ENCODE data around the gene AGAP3. TPM values are rescaled to one million over a fixed set of nuclear protein-coding genes. Genes with fewer than 3 reads are reported as not detected.

The AGAP3 gene
- total RNA-seq, 8 experiments from 2014 or later, result 34.1 to 84.7 (median 57.2) TPM

GRCh38 chr7:151138153-151138851, 52.0 kb downstream of the AGAP3 start:
- H3K27ac ChIP-seq, result peak overlapping the region in 1 of 2 donors; percentile 36
- in situ Hi-C loops (cut with MboI; ENCODE audit: low pct_unique_long_range_greater_than_20kb in 2 of 9, low sequenced_read_pairs in 9 of 9, unreplicated experiment in 9 of 9), result no loop called here
- H3K4me1 ChIP-seq (replicated peaks in 1 of 2), result peaks cover 9 to 21% of the 10 kb centered on the region in 2 donors
- ATAC-seq (replicated peaks in 6 of 8), result peak in 5 of 8 experiments; percentile 47 to 52 (median 51)
- H3K4me3 ChIP-seq, result no peak overlapping the region
- 80 to 90% (median 87%) methylated on average over 1 to 4 of the region's 30 CpGs; no CpG with 5 or more reads in 7 of the 10 experiments for WGBS, 10 experiments

GRCh38 chr7:151139071-151139790, 53.0 kb downstream of the AGAP3 start:
- in situ Hi-C loops (cut with MboI; ENCODE audit: low pct_unique_long_range_greater_than_20kb in 2 of 9, low sequenced_read_pairs in 9 of 9, unreplicated experiment in 9 of 9), result no loop called here
- no peak overlapping the region for H3K4me3 ChIP-seq
- peak in 3 of 8 experiments; percentile 22 to 45 (median 36) for ATAC-seq (replicated peaks in 6 of 8)
- peaks cover 9 to 21% of the 10 kb centered on the region in 2 donors for H3K4me1 ChIP-seq (replicated peaks in 1 of 2)
- WGBS, 10 experiments, result 90 to 100% (median 95%) methylated on average over 1 to 8 of the region's 18 CpGs; no CpG with 5 or more reads in 6 of the 10 experiments
- H3K27ac ChIP-seq, result no peak overlapping the region

- in situ Hi-C loops (cut with MboI; ENCODE audit: low pct_unique_long_range_greater_than_20kb in 2 of 9, low sequenced_read_pairs in 9 of 9, unreplicated experiment in 9 of 9), result no loop called here
- peaks cover 9 to 21% of the 10 kb centered on the region in 2 donors for H3K4me1 ChIP-seq (replicated peaks in 1 of 2)
- H3K27ac ChIP-seq, result no peak overlapping the region
- WGBS, 10 experiments, result 89 to 100% methylated on average over 1 to 6 of the region's 9 CpGs; no CpG with 5 or more reads in 8 of the 10 experiments
- ATAC-seq (replicated peaks in 6 of 8), result no peak
- H3K4me3 ChIP-seq, result no peak overlapping the region
Measured at GRCh38 chr7:151139791-151140190, 53.5 kb downstream of the AGAP3 start.

DNA sequence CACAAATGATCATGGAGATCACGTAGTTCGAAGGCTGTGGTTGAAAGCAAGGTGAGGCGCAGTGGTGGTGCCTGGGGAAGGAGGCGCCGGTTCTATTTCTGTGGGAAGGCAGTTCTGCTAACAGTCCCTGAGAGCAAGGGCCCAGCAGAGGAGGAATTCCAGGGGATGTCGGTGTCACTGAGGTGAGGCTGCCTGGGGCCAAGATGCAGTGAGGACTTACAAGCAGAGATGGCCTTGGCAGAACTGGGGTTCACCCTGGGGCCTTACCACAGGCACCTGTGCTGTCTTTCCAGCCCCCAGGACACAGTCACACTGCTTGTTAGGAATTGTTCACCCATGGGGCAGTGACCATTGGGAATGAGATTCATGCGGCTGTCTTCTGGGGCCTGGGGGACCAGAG, 54.6 kb downstream of the AGAP3 start:
- WGBS, 10 experiments, result 80 to 100% (median 87%) methylated on average over 1 to 4 of the region's 7 CpGs; no CpG with 5 or more reads in 4 of the 10 experiments
- no peak for ATAC-seq (replicated peaks in 6 of 8)
- Histone ChIP-seq H3K4me1 (replicated peaks in 1 of 2) (peaks cover 9 to 21% of the 10 kb centered on the region in 2 donors), H3K27ac (no peak overlapping the region), H3K4me3 (no peak overlapping the region)
- in situ Hi-C loops (cut with MboI; ENCODE audit: low pct_unique_long_range_greater_than_20kb in 2 of 9, low sequenced_read_pairs in 9 of 9, unreplicated experiment in 9 of 9), result no loop called here

GRCh38 chr7:151141311-151141854, 55.1 kb downstream of the AGAP3 start:
- no peak overlapping the region for H3K27ac ChIP-seq
- peak in 3 of 8 experiments; percentile 29 to 52 (median 46) for ATAC-seq (replicated peaks in 6 of 8)
- WGBS, 10 experiments, result 73% methylated on average over 3 of the region's 9 CpGs; no CpG with 5 or more reads in 9 of the 10 experiments
- peaks cover 9 to 21% of the 10 kb centered on the region in 2 donors for H3K4me1 ChIP-seq (replicated peaks in 1 of 2)
- no peak overlapping the region for H3K4me3 ChIP-seq
- in situ Hi-C loops (cut with MboI; ENCODE audit: low pct_unique_long_range_greater_than_20kb in 2 of 9, low sequenced_read_pairs in 9 of 9, unreplicated experiment in 9 of 9), result no loop called here

- Histone ChIP-seq H3K4me1 (replicated peaks in 1 of 2) (peaks cover 9 to 17% of the 10 kb centered on the region in 2 donors), H3K4me3 (no peak overlapping the region), H3K27ac (no peak overlapping the region)
- in situ Hi-C loops (cut with MboI; ENCODE audit: low pct_unique_long_range_greater_than_20kb in 2 of 9, low sequenced_read_pairs in 9 of 9, unreplicated experiment in 9 of 9), result no loop called here
- no peak for ATAC-seq (replicated peaks in 6 of 8)
- 70 to 100% (median 100%) methylated on average over 1 to 5 of the region's 31 CpGs; no CpG with 5 or more reads in 5 of the 10 experiments for WGBS, 10 experiments
Measured at GRCh38 chr7:151141855-151142685, 55.8 kb downstream of the AGAP3 start.

- no CpG with 5 or more reads among the region's 10 CpGs for WGBS, 10 experiments
- no peak overlapping the region for H3K4me3 ChIP-seq
- no peak for ATAC-seq (replicated peaks in 6 of 8)
- H3K4me1 ChIP-seq (replicated peaks in 1 of 2), result peaks cover 9 to 11% of the 10 kb centered on the region in 2 donors
- in situ Hi-C loops (cut with MboI; ENCODE audit: low pct_unique_long_range_greater_than_20kb in 2 of 9, low sequenced_read_pairs in 9 of 9, unreplicated experiment in 9 of 9), result no loop called here
- no peak overlapping the region for H3K27ac ChIP-seq
Measured at GRCh38 chr7:151142686-151143040, 56.4 kb downstream of the AGAP3 start.

DNA sequence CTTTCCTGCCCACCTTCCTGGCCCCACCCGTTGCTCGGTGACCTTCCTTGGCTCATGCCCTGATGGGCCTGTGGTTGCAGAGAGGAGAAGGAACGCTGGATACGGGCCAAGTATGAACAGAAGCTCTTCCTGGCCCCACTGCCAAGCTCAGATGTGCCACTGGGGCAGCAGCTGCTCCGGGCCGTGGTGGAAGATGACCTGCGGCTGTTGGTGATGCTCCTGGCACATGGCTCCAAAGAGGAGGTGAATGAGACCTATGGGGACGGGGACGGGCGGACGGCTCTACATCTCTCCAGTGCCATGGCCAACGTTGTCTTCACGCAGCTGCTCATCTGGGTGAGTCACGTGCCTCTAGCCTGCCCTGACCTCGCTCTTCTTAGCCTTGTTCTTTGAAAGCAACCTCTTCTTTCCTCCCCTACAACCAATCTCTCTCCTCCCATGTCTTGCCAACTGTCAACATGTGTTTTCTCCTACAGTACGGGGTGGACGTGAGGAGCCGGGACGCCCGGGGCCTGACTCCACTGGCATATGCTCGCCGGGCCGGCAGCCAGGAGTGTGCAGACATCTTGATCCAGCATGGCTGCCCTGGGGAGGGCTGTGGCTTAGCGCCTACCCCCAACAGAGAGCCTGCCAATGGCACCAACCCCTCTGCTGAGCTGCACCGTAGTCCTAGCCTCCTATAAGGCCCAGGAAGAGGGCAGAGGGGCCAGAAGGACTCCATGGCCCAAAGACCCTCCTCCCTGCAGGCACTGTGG, 57.2 kb downstream of the AGAP3 start:
- WGBS, 10 experiments, result 67 to 100% (median 83%) methylated on average over 1 to 16 of the region's 25 CpGs; no CpG with 5 or more reads in 2 of the 10 experiments
- Histone ChIP-seq H3K4me3 (no peak overlapping the region), H3K27ac (no peak overlapping the region), H3K4me1 (replicated peaks in 1 of 2) (peaks cover 3 to 4% of the 10 kb centered on the region in 2 donors)
- in situ Hi-C loops (cut with MboI; ENCODE audit: low pct_unique_long_range_greater_than_20kb in 2 of 9, low sequenced_read_pairs in 9 of 9, unreplicated experiment in 9 of 9), result no loop called here
- peak in 1 of 8 experiments; percentile 30 for ATAC-seq (replicated peaks in 6 of 8)

DNA sequence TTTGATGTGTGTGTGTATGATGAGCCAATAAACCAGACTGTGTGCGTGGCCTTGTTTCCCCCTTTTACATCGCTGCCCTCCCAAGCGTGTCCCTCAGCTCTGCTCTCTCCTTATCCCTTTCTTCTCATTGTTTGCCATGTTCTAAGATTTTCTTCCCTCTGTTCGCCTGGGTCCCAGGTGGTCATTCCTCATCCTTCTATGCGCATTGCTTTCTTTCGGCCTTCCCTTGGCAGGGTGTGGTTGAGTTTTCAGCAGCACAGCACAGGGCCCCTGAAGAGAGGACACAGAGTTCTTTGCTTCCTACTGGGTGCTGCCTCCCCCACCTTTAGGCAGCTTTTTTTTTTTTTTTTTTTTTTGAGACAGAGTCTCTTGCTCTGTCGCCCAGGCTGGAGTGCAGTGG, 58.1 kb downstream of the AGAP3 start:
- peak in 3 of 8 experiments; percentile 19 to 75 (median 69) for ATAC-seq (replicated peaks in 6 of 8)
- WGBS, 10 experiments, result 0 to 100% (median 80%) methylated on average over 1 to 6 of the region's 7 CpGs; no CpG with 5 or more reads in 2 of the 10 experiments
- H3K4me1 ChIP-seq (replicated peaks in 1 of 2), result no peaks in the 10 kb centered on the region
- in situ Hi-C loops (cut with MboI; ENCODE audit: low pct_unique_long_range_greater_than_20kb in 2 of 9, low sequenced_read_pairs in 9 of 9, unreplicated experiment in 9 of 9), result no loop called here
- no peak overlapping the region for H3K4me3 ChIP-seq
- no peak overlapping the region for H3K27ac ChIP-seq

DNA sequence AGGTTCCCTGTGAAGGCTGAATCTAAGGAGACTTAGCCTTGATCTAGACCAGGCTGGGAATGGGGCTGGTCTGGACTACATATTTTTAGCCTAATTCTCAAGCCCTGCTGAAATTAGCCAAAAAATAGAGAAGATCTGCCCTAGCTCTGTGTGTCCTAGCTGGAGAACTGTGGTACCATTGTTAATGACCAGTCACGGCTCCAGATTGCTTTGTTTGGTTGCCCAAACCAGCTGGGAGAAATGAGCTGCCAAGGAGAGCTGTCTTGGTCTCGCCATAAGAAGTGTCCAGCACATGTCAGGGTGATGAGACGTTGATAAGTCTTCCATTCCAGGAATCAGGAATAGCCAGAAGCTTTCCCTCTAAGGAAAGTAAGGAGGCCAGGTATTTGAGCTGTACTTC, 60.5 kb downstream of the AGAP3 start:
- no peak overlapping the region for H3K27ac ChIP-seq
- H3K4me3 ChIP-seq, result no peak overlapping the region
- no peak for ATAC-seq (replicated peaks in 6 of 8)
- H3K4me1 ChIP-seq (replicated peaks in 1 of 2), result no peaks in the 10 kb centered on the region
- in situ Hi-C loops (cut with MboI; ENCODE audit: low pct_unique_long_range_greater_than_20kb in 2 of 9, low sequenced_read_pairs in 9 of 9, unreplicated experiment in 9 of 9), result no loop called here
- 80 to 100% (median 85%) methylated on average over 1 to 3 of the region's 3 CpGs; no CpG with 5 or more reads in 6 of the 10 experiments for WGBS, 10 experiments

DNA sequence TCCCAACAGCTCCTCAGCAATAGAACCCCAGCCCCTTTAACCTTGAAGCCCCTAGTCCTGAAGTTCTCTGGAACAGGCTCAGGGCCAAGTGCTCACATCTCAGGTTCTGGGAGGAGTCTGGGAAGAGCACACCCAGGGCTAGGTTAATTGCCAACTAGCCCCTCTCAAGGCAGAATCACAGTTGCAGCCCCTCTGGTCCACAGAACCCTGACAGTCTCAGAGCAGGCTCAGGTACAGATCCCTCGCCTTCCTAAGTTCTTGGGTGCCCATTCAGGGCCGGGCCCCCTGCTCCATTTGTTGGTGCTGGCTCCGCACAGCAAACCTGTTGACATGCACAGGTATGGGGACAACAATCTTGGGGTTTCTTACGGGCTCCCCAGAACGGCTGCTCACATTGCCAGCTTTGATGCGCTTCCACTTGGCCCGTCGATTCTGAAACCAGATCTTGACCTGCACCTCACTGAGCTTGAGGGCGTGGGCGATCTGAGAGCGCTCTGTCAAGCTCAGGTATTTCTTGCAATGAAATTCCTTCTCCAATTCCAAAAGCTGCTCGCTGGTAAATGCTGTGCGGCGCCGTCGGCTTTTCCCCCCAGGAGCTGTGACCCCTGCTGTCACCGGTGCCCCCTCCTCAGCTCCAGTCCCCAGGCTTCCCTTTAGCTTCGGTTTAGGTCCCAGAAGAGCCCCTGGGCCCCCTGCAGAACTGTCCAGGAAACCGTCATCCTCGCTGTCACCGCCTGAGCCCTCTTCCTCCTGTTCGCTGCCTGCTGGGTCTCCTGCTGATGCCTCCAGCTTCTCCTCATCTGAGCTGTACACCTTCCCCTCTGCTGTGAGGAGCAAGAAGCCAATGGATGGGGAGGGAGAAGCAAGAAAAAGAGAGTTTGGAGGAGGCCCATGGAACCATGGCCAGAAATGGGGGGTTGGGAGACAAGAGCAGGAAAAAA, 62.3 kb downstream of the AGAP3 start:
- ATAC-seq (replicated peaks in 6 of 8), result no peak
- H3K4me3 ChIP-seq, result no peak overlapping the region
- WGBS, 10 experiments, result 51 to 97% (median 80%) methylated on average over 2 to 14 of the region's 22 CpGs; no CpG with 5 or more reads in 3 of the 10 experiments
- H3K4me1 ChIP-seq (replicated peaks in 1 of 2), result peaks cover 0 to 7% of the 10 kb centered on the region in 2 donors
- H3K27ac ChIP-seq, result no peak overlapping the region
- in situ Hi-C loops (cut with MboI; ENCODE audit: low pct_unique_long_range_greater_than_20kb in 2 of 9, low sequenced_read_pairs in 9 of 9, unreplicated experiment in 9 of 9), result no loop called here
